Skeletal muscle satellite cell (primary cell): Measurements from ENCODE around the gene TMEM119.

Source experiments
- H3K27me3 ChIP-seq: 2 replicates; pipeline ENCODE4 v1.7.0; 2013; ENCODE audit warnings: low read length; ENCODE audit not compliant: control insufficient read depth, insufficient read depth
- H3K36me3 ChIP-seq: 2 replicates; pipeline ENCODE4 v1.7.0; 2013; ENCODE audit warnings: mild to moderate bottlenecking, control low read depth, low read length; ENCODE audit not compliant: insufficient read depth
- H3K4me1 ChIP-seq: 2 replicates; pipeline ENCODE4 v1.7.0; 2013; ENCODE audit warnings: low read length; ENCODE audit not compliant: control insufficient read depth, insufficient read depth
- H3K4me2 ChIP-seq: 2 replicates; pipeline ENCODE4 v1.7.0; 2013; ENCODE audit warnings: mild to moderate bottlenecking, low read length
- H3K4me3 ChIP-seq: 2 replicates; pipeline ENCODE4 v1.7.0; 2013; ENCODE audit warnings: low read length
- H3K9ac ChIP-seq: 2 replicates; pipeline ENCODE4 v1.7.0; 2013; ENCODE audit warnings: mild to moderate bottlenecking, low read depth, low read length, moderate library complexity
- H3K9me3 ChIP-seq: replicated peaks from 2 replicates; pipeline ENCODE4 v1.7.0; 2013; ENCODE audit warnings: mild to moderate bottlenecking, control low read depth, low read length

TMEM119 gene

GRCh38 chr12:108640802-108641445 is 43.0 kb upstream of the TMEM119 start:
- Histone ChIP-seq H3K4me3 (no peak overlapping the region), H3K4me1 (peaks cover 52% of the 10 kb centered on the region)

GRCh38 chr12:108638997-108639822 is 41.3 kb upstream of the TMEM119 start:
- peaks cover 50% of the 10 kb centered on the region for H3K4me1 ChIP-seq

More at GRCh38 chr12:108640802-108641445, 43.0 kb upstream of the TMEM119 start:
- Histone ChIP-seq H3K36me3 (peaks cover 48% of the 10 kb centered on the region), H3K4me2 (no peak overlapping the region), H3K27me3 (no peaks in the 10 kb centered on the region), H3K9ac (no peak overlapping the region), H3K9me3 (no peaks in the 10 kb centered on the region)

GRCh38 chr12:108638141-108638827 is 40.4 kb upstream of the TMEM119 start:
- no peak overlapping the region for H3K4me3 ChIP-seq
- H3K36me3 ChIP-seq: peaks cover 29% of the 10 kb centered on the region
- peaks cover 48% of the 10 kb centered on the region for H3K4me1 ChIP-seq
- H3K27me3 ChIP-seq: no peaks in the 10 kb centered on the region
- H3K4me2 ChIP-seq: no peak overlapping the region
- H3K9ac ChIP-seq: no peak overlapping the region
- no peaks in the 10 kb centered on the region for H3K9me3 ChIP-seq

More at GRCh38 chr12:108638997-108639822, 41.3 kb upstream of the TMEM119 start:
- peaks cover 31% of the 10 kb centered on the region for H3K36me3 ChIP-seq
- H3K4me3 ChIP-seq: no peak overlapping the region
- no peak overlapping the region for H3K9ac ChIP-seq
- no peak overlapping the region for H3K4me2 ChIP-seq
- no peaks in the 10 kb centered on the region for H3K27me3 ChIP-seq
- no peaks in the 10 kb centered on the region for H3K9me3 ChIP-seq

- Histone ChIP-seq H3K9me3 (no peaks in the 10 kb centered on the region), H3K9ac (no peak overlapping the region), H3K27me3 (no peaks in the 10 kb centered on the region), H3K4me3 (no peak overlapping the region), H3K36me3 (peaks cover 24% of the 10 kb centered on the region), H3K4me1 (peaks cover 39% of the 10 kb centered on the region), H3K4me2 (no peak overlapping the region)
Observed at GRCh38 chr12:108637222-108637971, 39.5 kb upstream of the TMEM119 start.

- Histone ChIP-seq H3K9me3 (no peaks in the 10 kb centered on the region), H3K4me1 (peaks cover 33% of the 10 kb centered on the region), H3K4me3 (no peak overlapping the region), H3K9ac (no peak overlapping the region), H3K36me3 (peaks cover 13% of the 10 kb centered on the region), H3K4me2 (no peak overlapping the region), H3K27me3 (no peaks in the 10 kb centered on the region)
Observed at GRCh38 chr12:108635997-108636808, 38.3 kb upstream of the TMEM119 start.

- H3K4me3 ChIP-seq: no peak overlapping the region
- peaks cover 35% of the 10 kb centered on the region for H3K4me1 ChIP-seq
- H3K4me2 ChIP-seq: no peak overlapping the region
- no peaks in the 10 kb centered on the region for H3K9me3 ChIP-seq
- H3K36me3 ChIP-seq: peaks cover 6% of the 10 kb centered on the region
- H3K27me3 ChIP-seq: no peaks in the 10 kb centered on the region
- no peak overlapping the region for H3K9ac ChIP-seq
Observed at GRCh38 chr12:108635201-108635996, 37.5 kb upstream of the TMEM119 start.

- Histone ChIP-seq H3K27me3 (no peaks in the 10 kb centered on the region), H3K4me1 (peaks cover 46% of the 10 kb centered on the region)
Observed at GRCh38 chr12:108634341-108634751, 36.5 kb upstream of the TMEM119 start.

GRCh38 chr12:108633534-108634248 is 35.8 kb upstream of the TMEM119 start, which contains the start of gene SELPLG:
SELPLG (minus strand) TSS chr12:108633894; CDS start chr12:108624307, 9,587 bp downstream.
- Histone ChIP-seq H3K9ac (no peak within 1 kb of the TSS), H3K27me3 (no peaks in the 10 kb centered on the region), H3K4me2 (no peak within 1 kb of the TSS), H3K4me1 (peaks cover 52% of the 10 kb centered on the region), H3K36me3 (no peaks in the 10 kb centered on the region), H3K4me3 (no peak within 1 kb of the TSS), H3K9me3 (no peaks in the 10 kb centered on the region)

More at GRCh38 chr12:108634341-108634751, 36.5 kb upstream of the TMEM119 start:
- no peak overlapping the region for H3K9ac ChIP-seq
- H3K4me3 ChIP-seq: no peak overlapping the region
- no peaks in the 10 kb centered on the region for H3K9me3 ChIP-seq
- H3K4me2 ChIP-seq: no peak overlapping the region
- H3K36me3 ChIP-seq: no peaks in the 10 kb centered on the region

- Histone ChIP-seq H3K4me1 (peaks cover 58% of the 10 kb centered on the region), H3K9me3 (no peaks in the 10 kb centered on the region), H3K4me2 (no peak overlapping the region), H3K4me3 (no peak overlapping the region), H3K27me3 (no peaks in the 10 kb centered on the region), H3K9ac (no peak overlapping the region), H3K36me3 (no peaks in the 10 kb centered on the region)
Observed at GRCh38 chr12:108633081-108633533, 35.2 kb upstream of the TMEM119 start.
